Keratinocyte (primary cell): ENCODE data around the gene OR10V1. TPM values are rescaled to one million over a fixed set of nuclear protein-coding genes. Genes with fewer than 3 reads are reported as not detected.
A peak's percentile ranks its signal among the peaks of the same experiment; 100 is the strongest.

Source experiments
- DNase-seq: peaks from one replicate; pipeline ENCODE4 v3.0.0-alpha.2; 2011; ENCODE audit warnings: low read depth, missing footprints, low spot score
- FAIRE-seq: peaks from 2 replicates; lab custom pipeline; 2011; peaks lifted over from hg19 to GRCh38; lab: Jason Lieb, UNC
- H2AFZ ChIP-seq: 2 replicates; pipeline ENCODE4 v1.6.0; 2012; ENCODE audit warnings: low read length, control low read depth, inconsistent platforms; ENCODE audit not compliant: control insufficient read depth
- H3K27ac ChIP-seq: 2 replicates; pipeline ENCODE4 v1.5.1; 2011; ENCODE audit warnings: low read length; ENCODE audit not compliant: control insufficient read depth, insufficient read depth
- H3K27me3 ChIP-seq: 3 replicates; pipeline ENCODE4 v1.6.0; 2011; ENCODE audit warnings: low read length; ENCODE audit not compliant: control insufficient read depth, insufficient read depth; ENCODE audit errors: extremely low read depth
- H3K36me3 ChIP-seq, 2 experiments: 2 replicates in 1 of 2; 3 replicates in 1 of 2; pipeline ENCODE4 v1.5.1; 2011; ENCODE audit warnings: low read length in 2 of 2, mild to moderate bottlenecking in 1 of 2; ENCODE audit not compliant: control insufficient read depth in 2 of 2, insufficient read depth in 2 of 2; ENCODE audit errors: extremely low read depth in 1 of 2
- H3K4me1 ChIP-seq: 3 replicates; pipeline ENCODE4 v1.5.1; 2011; ENCODE audit warnings: low read length; ENCODE audit not compliant: control insufficient read depth, insufficient read depth; ENCODE audit errors: extremely low read depth
- H3K4me2 ChIP-seq: 3 replicates; pipeline ENCODE4 v1.6.0; 2011; ENCODE audit warnings: low read depth, low read length; ENCODE audit not compliant: control insufficient read depth, insufficient read depth; ENCODE audit errors: extremely low read depth
- H3K4me3 ChIP-seq, 3 experiments: fragments of 200-600 bp in 1 of 3; sonication (generic) in 1 of 3; 2 replicates in 2 of 3; 3 replicates in 1 of 3; pipeline ENCODE4 v1.5.1; 2011 to 2016; ENCODE audit warnings: low read length in 3 of 3, mild to moderate bottlenecking in 3 of 3, control low read depth in 2 of 3, inconsistent platforms in 1 of 3, low read depth in 1 of 3, mixed read lengths in 1 of 3, mixed run types in 1 of 3, moderate library complexity in 1 of 3; ENCODE audit not compliant: control insufficient read depth in 2 of 3, insufficient read depth in 2 of 3; ENCODE audit errors: extremely low read depth in 1 of 3
- H3K79me2 ChIP-seq: 2 replicates; pipeline ENCODE4 v1.6.0; 2012; ENCODE audit warnings: low read length; ENCODE audit not compliant: control insufficient read depth, insufficient read depth
- H3K9ac ChIP-seq: 3 replicates; pipeline ENCODE4 v1.6.0; 2011; ENCODE audit warnings: low read length; ENCODE audit not compliant: control insufficient read depth, insufficient read depth; ENCODE audit errors: extremely low read depth
- H3K9me1 ChIP-seq: 3 replicates; pipeline ENCODE4 v1.6.0; 2011; ENCODE audit warnings: low read length; ENCODE audit not compliant: control insufficient read depth, insufficient read depth; ENCODE audit errors: extremely low read depth
- H3K9me3 ChIP-seq: 2 replicates; pipeline ENCODE4 v1.5.1; 2012; ENCODE audit warnings: low read depth, low read length; ENCODE audit not compliant: control insufficient read depth
- H4K20me1 ChIP-seq: 3 replicates; pipeline ENCODE4 v1.6.0; 2011; ENCODE audit warnings: low read length; ENCODE audit not compliant: control insufficient read depth, insufficient read depth; ENCODE audit errors: extremely low read depth
- EZH2 ChIP-seq: IDR thresholded peaks from one replicate; pipeline ENCODE4 v1.6.1; 2012; ENCODE audit warnings: inconsistent platforms, mild to moderate bottlenecking, low read length, moderate library complexity
- dilution Hi-C: fragments of 300-500 bp; cut with MboI; formaldehyde crosslinking; loops from one replicate; pipeline ENCODE4 v1.7.0; 2020; ENCODE audit warnings: low sequenced_read_pairs; ENCODE audit not compliant: extremely low pct_ligation_motif_present
- polyA plus RNA-seq, 5 experiments: library from polyadenylated mRNA; depleted of rRNA in 3 of 5; stranded (reverse) in 3 of 5; stranded (forward) in 1 of 5; unstranded in 1 of 5; fragments of >200 nt; gene quantifications; 1 replicate in 1 of 5; 2 replicates in 3 of 5; 3 replicates in 1 of 5; pipeline versions ENCODE4 v1.2.1 to v1.2.3, GENCODE V29; 2011 to 2012; ENCODE audit warnings: missing spikeins in 2 of 5, low read depth in 1 of 5, low replicate concordance in 1 of 5
- TF ChIP-seq, protein P1 (sequence below), 3 experiments: IDR thresholded peaks in 1 of 3; conservative IDR thresholded peaks in 1 of 3; optimal IDR thresholded peaks in 1 of 3; 2 replicates in 2 of 3; 3 replicates in 1 of 3; pipeline versions ENCODE3 to v1.5.1; 2011; ENCODE audit warnings: low read length in 3 of 3, mild to moderate bottlenecking in 3 of 3, moderate library complexity in 2 of 3, control low read depth in 1 of 3, inconsistent platforms in 1 of 3; ENCODE audit not compliant: insufficient read depth in 2 of 3; ENCODE audit errors: extremely low read depth in 1 of 3

OR10V1 gene
- polyA plus RNA-seq, 1 donor (not counting 4 experiments of a cell fraction or from before 2014, with no cell fraction given): not detected

DNA sequence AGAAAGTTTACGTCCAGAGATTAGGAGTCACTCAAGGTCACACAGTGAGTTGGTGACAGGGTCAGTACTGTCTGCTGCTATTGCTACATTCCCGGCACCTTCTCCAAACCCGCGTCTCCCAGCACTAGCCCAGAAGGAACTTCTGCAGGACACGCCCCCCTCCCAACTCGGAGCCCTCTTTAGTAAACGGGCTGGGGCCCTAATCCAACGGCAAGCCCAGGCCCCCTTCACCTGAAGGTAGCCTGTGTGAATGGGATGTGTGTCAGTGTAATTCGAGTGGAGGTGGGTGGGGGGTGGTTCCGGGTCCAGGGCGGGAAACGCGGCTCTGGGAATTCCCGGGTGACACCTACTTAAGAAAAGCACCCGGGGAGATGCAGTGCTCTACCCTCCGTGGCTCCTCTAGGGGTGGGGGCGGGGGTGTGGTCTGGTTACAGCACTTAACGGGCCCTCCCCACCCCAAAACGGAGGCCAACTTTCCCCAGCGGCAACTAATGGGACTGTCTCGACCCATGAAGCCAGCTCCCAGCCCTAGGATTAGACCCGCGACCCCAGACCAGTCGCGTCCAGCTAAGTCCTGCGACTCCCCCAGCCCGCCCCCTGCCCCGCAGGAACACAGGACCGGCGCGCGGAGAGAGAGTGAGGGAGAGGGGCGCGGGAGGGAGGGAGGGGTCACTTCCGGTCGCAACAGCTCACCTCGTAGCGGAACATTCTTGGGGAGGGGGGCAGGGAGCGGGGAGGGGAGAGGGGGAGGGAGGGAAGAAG lies 45.3 kb downstream of the OR10V1 start:
- peak overlapping the region; percentile 67 for H3K27ac ChIP-seq
- TF ChIP-seq, protein P1, sequence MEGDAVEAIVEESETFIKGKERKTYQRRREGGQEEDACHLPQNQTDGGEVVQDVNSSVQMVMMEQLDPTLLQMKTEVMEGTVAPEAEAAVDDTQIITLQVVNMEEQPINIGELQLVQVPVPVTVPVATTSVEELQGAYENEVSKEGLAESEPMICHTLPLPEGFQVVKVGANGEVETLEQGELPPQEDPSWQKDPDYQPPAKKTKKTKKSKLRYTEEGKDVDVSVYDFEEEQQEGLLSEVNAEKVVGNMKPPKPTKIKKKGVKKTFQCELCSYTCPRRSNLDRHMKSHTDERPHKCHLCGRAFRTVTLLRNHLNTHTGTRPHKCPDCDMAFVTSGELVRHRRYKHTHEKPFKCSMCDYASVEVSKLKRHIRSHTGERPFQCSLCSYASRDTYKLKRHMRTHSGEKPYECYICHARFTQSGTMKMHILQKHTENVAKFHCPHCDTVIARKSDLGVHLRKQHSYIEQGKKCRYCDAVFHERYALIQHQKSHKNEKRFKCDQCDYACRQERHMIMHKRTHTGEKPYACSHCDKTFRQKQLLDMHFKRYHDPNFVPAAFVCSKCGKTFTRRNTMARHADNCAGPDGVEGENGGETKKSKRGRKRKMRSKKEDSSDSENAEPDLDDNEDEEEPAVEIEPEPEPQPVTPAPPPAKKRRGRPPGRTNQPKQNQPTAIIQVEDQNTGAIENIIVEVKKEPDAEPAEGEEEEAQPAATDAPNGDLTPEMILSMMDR (optimal IDR thresholded peaks at IDR 0.05 in 1 of 3, IDR thresholded peaks at IDR 0.05 in 1 of 3, conservative IDR thresholded peaks at IDR 0.05 in 1 of 3; ENCODE audit: extremely low read depth in 1 of 3, insufficient read depth in 2 of 3, low read length in 3 of 3): peak in 1 of 3 experiments; percentile 45
- no peak for TF ChIP-seq EZH2
- dilution Hi-C loops: no loop called here
- H3K9me1 ChIP-seq: no peaks in the 10 kb centered on the region
- no peak for FAIRE-seq
- H3K4me1 ChIP-seq: peaks cover 22% of the 10 kb centered on the region
- peak overlapping the region; percentile 97 for H3K9ac ChIP-seq
- H3K27me3 ChIP-seq: no peaks in the 10 kb centered on the region
- no peaks in the 10 kb centered on the region for H3K9me3 ChIP-seq
- H3K4me2 ChIP-seq: peak overlapping the region; percentile 93
- no peaks in the 10 kb centered on the region for H4K20me1 ChIP-seq
- peaks cover 3 to 7% of the 10 kb centered on the region in 2 experiments for H3K36me3 ChIP-seq
- H3K4me3 ChIP-seq: peak overlapping the region; percentile 75 to 84 (median 80)
- no peak for DNase-seq
- H3K79me2 ChIP-seq: peaks cover 44% of the 10 kb centered on the region
- H2AFZ ChIP-seq: peak overlapping the region; percentile 50

DNA sequence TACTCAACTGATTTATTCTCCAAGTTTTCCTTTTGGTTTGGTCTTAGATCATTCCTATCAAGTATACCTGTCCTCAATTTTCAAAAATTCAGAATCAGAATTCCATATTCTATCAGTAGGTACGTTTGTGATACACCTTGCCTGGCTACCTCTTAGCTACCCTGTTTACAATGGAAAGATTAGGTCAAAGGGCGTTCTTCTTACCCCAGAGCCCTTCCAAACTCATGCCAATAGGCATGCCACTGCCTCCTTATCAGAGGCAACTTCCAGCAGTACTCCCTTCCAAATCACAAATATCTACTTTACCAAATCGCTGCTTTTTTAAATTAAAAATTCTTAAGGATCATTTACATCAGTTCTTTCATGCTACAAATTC lies 45.8 kb downstream of the OR10V1 start:
- no peaks in the 10 kb centered on the region for H4K20me1 ChIP-seq
- TF ChIP-seq EZH2: no peak
- TF ChIP-seq, protein P1 (optimal IDR thresholded peaks at IDR 0.05 in 1 of 3, IDR thresholded peaks at IDR 0.05 in 1 of 3, conservative IDR thresholded peaks at IDR 0.05 in 1 of 3; ENCODE audit: extremely low read depth in 1 of 3, insufficient read depth in 2 of 3, low read length in 3 of 3): no peak
- H2AFZ ChIP-seq: no peak overlapping the region
- no peaks in the 10 kb centered on the region for H3K9me3 ChIP-seq
- DNase-seq (no peak), FAIRE-seq (no peak)
- peaks cover 50% of the 10 kb centered on the region for H3K79me2 ChIP-seq
- H3K9ac ChIP-seq: peak overlapping the region; percentile 97
- H3K27me3 ChIP-seq: no peaks in the 10 kb centered on the region
- H3K4me2 ChIP-seq: peak overlapping the region; percentile 93
- peaks cover 5 to 11% of the 10 kb centered on the region in 2 experiments for H3K36me3 ChIP-seq
- dilution Hi-C loops: no loop called here
- H3K9me1 ChIP-seq: no peaks in the 10 kb centered on the region
- peak overlapping the region; percentile 75 to 84 (median 80) for H3K4me3 ChIP-seq
- H3K4me1 ChIP-seq: peaks cover 22% of the 10 kb centered on the region
- peak overlapping the region; percentile 67 for H3K27ac ChIP-seq
